Skin epidermis (tissue), 12 donors: ENCODE results near the gene FNDC3B.
A peak's percentile ranks its signal among the peaks of the same experiment; 100 is the strongest.

ENCODE experiments used
- H3K27ac ChIP-seq, 21 experiments: fragments of 200-600 bp; sonication (generic) in 11 of 21; one replicate each; pipeline ENCODE4 v1.5.0; 2020; ENCODE audit warnings: mild to moderate bottlenecking in 3 of 21, inconsistent platforms in 2 of 21, moderate library complexity in 2 of 21
- H3K4me3 ChIP-seq, 7 experiments: fragments of 200-600 bp; sonication (generic) in 2 of 7; one replicate each; pipeline ENCODE4 v1.5.0; 2020; ENCODE audit warnings: inconsistent platforms in 2 of 7, mild to moderate bottlenecking in 2 of 7, moderate library complexity in 1 of 7

The FNDC3B gene

GRCh38 chr3:172191629-172192028, 152.3 kb downstream of the FNDC3B start:
- H3K4me3 ChIP-seq = no peak overlapping the region
- no peak overlapping the region for H3K27ac ChIP-seq

GRCh38 chr3:172192830-172193415, 153.5 kb downstream of the FNDC3B start:
- Histone ChIP-seq H3K27ac (no peak overlapping the region), H3K4me3 (no peak overlapping the region)

- Histone ChIP-seq H3K4me3 (no peak overlapping the region), H3K27ac (no peak overlapping the region)
Observed at GRCh38 chr3:172193436-172193835, 154.1 kb downstream of the FNDC3B start.

GRCh38 chr3:172194702-172195406, 155.5 kb downstream of the FNDC3B start:
- Histone ChIP-seq H3K4me3 (no peak overlapping the region), H3K27ac (no peak overlapping the region)

- Histone ChIP-seq H3K4me3 (no peak overlapping the region), H3K27ac (no peak overlapping the region)
Observed at GRCh38 chr3:172195407-172195754, 156.0 kb downstream of the FNDC3B start.

GRCh38 chr3:172197344-172197743, 158.0 kb downstream of the FNDC3B start:
- no peak overlapping the region for H3K27ac ChIP-seq
- no peak overlapping the region for H3K4me3 ChIP-seq

GRCh38 chr3:172198428-172198827, 159.1 kb downstream of the FNDC3B start:
- Histone ChIP-seq H3K27ac (no peak overlapping the region), H3K4me3 (no peak overlapping the region)

GRCh38 chr3:172199850-172200369, 160.5 kb downstream of the FNDC3B start:
- no peak overlapping the region for H3K4me3 ChIP-seq
- H3K27ac ChIP-seq = no peak overlapping the region

GRCh38 chr3:172201136-172201869, 161.9 kb downstream of the FNDC3B start:
- Histone ChIP-seq H3K4me3 (no peak overlapping the region), H3K27ac (peak overlapping the region in 20 of 21 experiments; percentile 2 to 84 (median 64))

- Histone ChIP-seq H3K27ac (peak overlapping the region in 18 of 21 experiments; percentile 2 to 84 (median 64)), H3K4me3 (no peak overlapping the region)
Observed at GRCh38 chr3:172201870-172202236, 162.5 kb downstream of the FNDC3B start.

GRCh38 chr3:172202797-172203196, 163.4 kb downstream of the FNDC3B start:
- peak overlapping the region in 10 of 21 experiments; percentile 7 to 84 (median 72) for H3K27ac ChIP-seq

GRCh38 chr3:172203522-172204258, 164.3 kb downstream of the FNDC3B start:
- H3K27ac ChIP-seq = peak overlapping the region in 13 of 21 experiments; percentile 2 to 84 (median 53)
- no peak overlapping the region for H3K4me3 ChIP-seq

More at GRCh38 chr3:172202797-172203196, 163.4 kb downstream of the FNDC3B start:
- H3K4me3 ChIP-seq = no peak overlapping the region

- Histone ChIP-seq H3K4me3 (no peak overlapping the region), H3K27ac (peak overlapping the region in 5 of 21 experiments; percentile 13 to 44 (median 14))
Observed at GRCh38 chr3:172204716-172205115, 165.3 kb downstream of the FNDC3B start.

GRCh38 chr3:172208586-172209332, 169.4 kb downstream of the FNDC3B start:
- no peak overlapping the region for H3K4me3 ChIP-seq
- peak overlapping the region in 9 of 21 experiments; percentile 4 to 47 (median 31) for H3K27ac ChIP-seq

- peak overlapping the region in 10 of 21 experiments; percentile 4 to 47 (median 32) for H3K27ac ChIP-seq
Observed at GRCh38 chr3:172209333-172210321, 170.2 kb downstream of the FNDC3B start.

GRCh38 chr3:172210355-172210754, 171.0 kb downstream of the FNDC3B start:
- Histone ChIP-seq H3K4me3 (no peak overlapping the region), H3K27ac (no peak overlapping the region)

More at GRCh38 chr3:172209333-172210321, 170.2 kb downstream of the FNDC3B start:
- no peak overlapping the region for H3K4me3 ChIP-seq

GRCh38 chr3:172211123-172211522, 171.7 kb downstream of the FNDC3B start:
- Histone ChIP-seq H3K4me3 (no peak overlapping the region), H3K27ac (no peak overlapping the region)

GRCh38 chr3:172213200-172213599, 173.8 kb downstream of the FNDC3B start:
- H3K27ac ChIP-seq = no peak overlapping the region
- no peak overlapping the region for H3K4me3 ChIP-seq
